Activated CD4-positive, alpha-beta T cell treated with anti-CD3 and anti-CD28 coated beads for 24 hours (primary cell): ENCODE data around the gene ARL6.
"Not testable (repeated sequence)": the region's sequence is repeated elsewhere in the genome, so short reads cannot be mapped to it uniquely, and the experiment has no call there.

Experiments used
- DNase-seq, 2 donors: peaks; one replicate each; pipeline ENCODE4 v3.0.0-alpha.2; 2020; ENCODE audit warnings: low read depth in 2 of 2

ARL6 gene

GRCh38 chr3:97821287-97821773 is 56.8 kb downstream of the ARL6 start:
- peak in 1 of 2 donors; percentile 17 for DNase-seq

DNA sequence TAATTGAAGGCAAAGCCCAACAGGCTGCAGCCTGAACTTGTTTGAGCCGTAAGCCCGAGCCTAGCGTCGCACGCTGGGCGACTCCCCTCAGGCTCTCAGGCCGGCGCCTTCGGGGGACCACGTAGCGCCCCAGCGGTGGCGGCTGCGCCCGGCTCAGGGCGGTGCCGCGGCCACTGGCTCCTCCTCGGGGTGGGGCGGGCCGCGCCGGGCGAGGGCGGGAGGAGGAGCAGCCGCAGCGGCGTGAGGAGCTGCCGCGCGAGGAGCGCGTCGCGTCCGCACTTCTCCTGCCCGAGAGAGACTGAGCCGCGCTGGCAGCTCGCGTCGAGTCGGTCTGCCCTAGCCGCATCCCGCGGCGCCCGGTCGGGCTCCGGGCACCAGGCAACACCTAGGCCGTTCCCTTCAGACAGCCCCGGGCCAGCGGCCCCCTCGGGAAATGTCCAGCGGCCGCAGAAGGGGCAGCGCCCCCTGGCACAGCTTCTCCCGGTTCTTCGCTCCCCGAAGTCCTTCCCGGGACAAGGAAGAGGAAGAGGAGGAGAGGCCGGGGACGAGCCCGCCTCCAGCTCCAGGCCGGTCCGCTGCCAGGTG is 57.3 kb downstream of the ARL6 start, which contains the start of gene CRYBG3:
Gene CRYBG3 (plus strand): TSS at position 238 of the 585 bp plus-strand sequence. CDS start 196 bp downstream, at position 434.
- peak; percentile 63 to 75 for DNase-seq

GRCh38 chr3:97822359-97822775 is 57.8 kb downstream of the ARL6 start:
- DNase-seq = peak in 1 of 2 donors; percentile 1

DNA sequence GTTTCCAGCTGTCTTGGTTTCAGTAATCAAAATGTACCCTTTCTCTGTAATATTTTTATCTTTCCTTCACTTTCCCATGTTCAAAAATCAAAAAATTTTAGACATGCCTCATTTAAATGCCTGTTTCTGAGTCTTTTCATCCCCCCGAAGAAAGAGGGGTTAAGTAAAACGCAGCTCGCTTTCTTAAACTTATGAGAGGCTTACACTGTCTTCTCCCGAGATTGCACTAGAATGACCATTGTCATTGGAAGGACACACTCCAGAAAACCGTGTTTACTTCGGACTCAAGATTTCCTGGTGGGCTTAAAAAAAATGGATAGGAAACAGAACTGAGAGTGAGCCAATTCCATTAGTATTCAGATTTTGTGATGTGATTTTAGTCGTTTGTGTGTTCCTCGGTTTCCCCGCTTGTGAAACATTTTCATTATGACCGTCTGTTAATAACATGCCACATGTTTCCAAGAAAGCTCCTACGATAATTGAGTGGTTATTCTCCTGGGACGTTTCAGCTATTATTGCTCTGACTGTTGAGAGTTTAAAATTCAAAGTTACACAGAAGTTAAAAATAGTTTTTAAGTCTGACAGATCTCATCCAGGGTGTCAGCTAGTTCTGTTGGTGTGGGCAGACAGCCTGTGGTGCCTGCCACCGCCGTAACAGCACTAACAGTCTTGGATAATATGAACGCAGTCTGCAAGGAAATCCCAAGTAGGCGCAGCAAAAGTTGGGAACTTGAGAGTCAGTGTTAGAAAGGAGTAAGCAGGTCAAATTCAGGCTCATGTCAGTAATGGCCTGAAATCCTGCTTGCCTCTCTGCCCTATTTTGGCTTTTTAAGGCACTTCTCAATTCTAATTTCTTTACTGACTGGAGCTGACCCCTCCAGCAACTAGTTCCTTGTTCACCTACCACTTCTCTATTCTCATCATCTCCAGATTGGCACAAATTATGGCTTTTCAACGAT is 58.8 kb downstream of the ARL6 start:
- DNase-seq = no peak

GRCh38 chr3:97825101-97825500 is 60.5 kb downstream of the ARL6 start:
- no peak for DNase-seq

DNA sequence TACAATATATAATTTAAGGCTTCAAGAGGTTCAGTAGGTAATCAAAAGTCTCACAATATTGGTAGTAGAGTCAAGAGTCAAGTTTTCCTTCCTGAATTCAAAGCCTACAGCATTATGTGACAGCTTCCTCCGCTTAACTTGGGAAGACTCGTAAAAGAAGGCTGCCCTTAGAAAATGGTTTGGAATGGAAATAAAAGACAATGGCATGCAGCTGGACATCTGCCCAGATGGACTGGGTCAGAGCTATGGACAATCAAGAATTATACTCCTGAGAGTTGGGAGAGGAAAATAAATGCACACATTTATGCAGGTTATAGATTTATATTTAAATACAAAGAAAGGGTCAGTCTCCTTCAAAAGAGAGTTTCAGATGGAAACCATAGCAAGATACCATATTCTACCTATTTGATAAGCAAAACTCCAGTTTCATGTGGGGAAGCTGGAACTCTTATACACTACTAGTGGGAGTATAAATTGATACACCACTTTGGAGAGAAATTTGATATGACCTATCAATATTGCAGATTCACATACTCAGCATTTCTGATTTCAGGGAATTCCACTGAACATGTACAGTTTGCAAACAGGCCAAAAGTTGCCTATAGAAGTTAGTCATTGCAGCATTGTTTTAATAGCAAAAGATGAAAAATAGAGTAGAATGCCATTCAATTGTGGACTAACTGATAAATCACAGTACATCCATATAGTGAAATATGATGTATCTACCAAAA is 63.3 kb downstream of the ARL6 start:
- DNase-seq = no peak

GRCh38 chr3:97829198-97829597 is 64.6 kb downstream of the ARL6 start:
- DNase-seq = no peak

DNA sequence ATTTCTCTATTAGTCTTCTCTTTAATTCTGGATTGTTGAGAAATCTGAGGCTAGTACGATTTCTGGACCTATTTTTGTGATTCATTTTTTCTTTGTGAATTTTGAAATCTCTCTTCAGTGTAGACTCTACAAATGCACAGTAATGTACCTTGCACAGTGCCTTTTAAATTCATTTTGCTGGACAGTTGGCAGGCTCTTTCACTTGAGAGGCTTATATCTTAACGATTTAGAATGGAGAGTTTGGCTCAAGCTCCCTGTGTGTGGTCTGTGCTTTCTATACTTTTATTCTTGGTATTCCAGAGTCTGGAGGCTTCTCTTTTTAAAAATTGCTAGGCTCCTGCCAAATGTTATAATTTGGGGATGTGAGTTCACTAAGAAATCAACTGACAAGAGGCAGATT is 66.1 kb downstream of the ARL6 start:
- DNase-seq = no peak

- no peak for DNase-seq
Measured at GRCh38 chr3:97831140-97831539, 66.6 kb downstream of the ARL6 start.

- DNase-seq = not testable (repeated sequence)
Measured at GRCh38 chr3:97833184-97833583, 68.6 kb downstream of the ARL6 start.

DNA sequence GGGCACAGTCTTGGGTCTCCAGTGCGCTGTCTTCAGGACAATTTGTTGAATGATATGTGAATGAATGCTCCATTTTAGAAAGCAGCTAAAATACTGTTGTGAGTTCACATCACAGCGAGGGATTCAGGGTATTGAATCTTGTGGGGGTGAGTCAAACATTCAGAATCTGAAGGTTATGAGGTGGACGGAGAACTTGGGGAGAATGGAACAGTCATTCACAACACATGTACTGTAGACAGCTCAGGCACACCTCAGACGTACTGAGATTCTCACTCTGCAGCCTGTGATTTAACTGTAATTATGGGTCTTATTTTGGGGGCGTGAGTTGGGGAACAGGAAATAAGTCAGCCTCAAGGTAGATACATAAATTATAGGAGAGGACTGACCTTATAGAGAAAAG is 71.2 kb downstream of the ARL6 start:
- no peak for DNase-seq

GRCh38 chr3:97838393-97838792 is 73.8 kb downstream of the ARL6 start:
- no peak for DNase-seq

DNA sequence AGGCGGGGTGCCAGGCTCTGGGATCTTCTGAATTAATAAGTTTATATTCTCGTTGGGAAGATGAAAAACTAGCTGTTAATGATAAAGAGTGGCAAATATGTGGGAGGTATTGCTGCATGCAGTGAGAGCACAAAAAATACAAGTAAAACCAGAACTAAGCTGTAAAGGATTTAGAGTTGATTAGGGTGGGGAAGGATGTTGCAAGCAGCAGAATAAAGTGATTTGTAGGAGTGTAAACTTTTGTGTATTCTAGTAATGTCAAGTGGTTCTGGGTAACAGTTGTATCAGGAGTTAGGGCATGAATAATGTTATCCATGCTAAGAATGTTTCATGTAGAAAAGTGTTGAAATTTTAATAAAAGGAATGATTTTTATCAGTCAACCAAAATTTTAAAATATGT is 75.4 kb downstream of the ARL6 start:
- no peak for DNase-seq

DNA sequence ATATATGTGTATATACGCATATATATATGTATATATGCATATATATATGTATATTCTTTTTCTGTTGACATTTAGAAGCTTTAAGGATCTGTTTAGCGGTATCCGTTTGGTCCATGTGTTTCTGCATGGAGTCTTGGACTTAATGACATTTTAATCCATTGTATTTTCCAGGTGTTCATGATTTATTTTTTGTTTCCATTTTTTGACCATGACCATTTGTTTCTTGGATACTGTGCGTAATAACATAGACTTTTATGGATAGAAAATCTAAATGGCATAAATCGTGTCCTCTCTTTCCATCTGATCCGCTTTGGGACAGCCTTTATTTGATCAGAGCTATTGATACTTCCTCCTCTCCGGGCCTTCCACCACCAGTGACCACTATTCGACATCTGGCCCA is 76.7 kb downstream of the ARL6 start:
- DNase-seq = no peak

DNA sequence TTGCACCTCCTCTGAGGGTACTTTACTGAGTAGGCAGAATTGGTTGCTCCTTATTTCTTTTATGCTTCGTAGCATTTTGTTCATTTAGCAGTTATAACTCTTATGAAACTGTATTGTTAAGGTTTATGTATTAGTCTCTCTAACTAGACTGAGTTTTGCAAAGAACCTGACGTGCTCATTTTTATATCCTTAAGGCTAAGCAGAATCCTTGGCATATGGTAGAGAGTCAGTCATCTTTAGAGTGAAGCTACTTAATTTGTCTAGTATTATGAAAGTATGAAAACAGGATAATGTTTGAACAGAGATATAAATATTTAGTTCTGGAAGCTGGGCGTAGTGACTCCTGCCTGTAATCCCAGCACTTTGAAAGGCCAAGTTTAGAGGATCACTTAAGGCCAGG is 77.4 kb downstream of the ARL6 start:
- DNase-seq = no peak

GRCh38 chr3:97848779-97849178 is 84.2 kb downstream of the ARL6 start:
- DNase-seq = no peak
